Stimulated activated CD4-positive, alpha-beta T cell treated with anti-CD3 and anti-CD28 coated beads, Interleukin-1b, Interleukin-23, amount 100 ng/mL, for 24 hours (primary cell): ENCODE data around the gene AVL9.
"Not testable (repeated sequence)": the region's sequence is repeated elsewhere in the genome, so short reads cannot be mapped to it uniquely, and the experiment has no call there.

Source experiments
- DNase-seq, 4 experiments: peaks; one replicate each; pipeline ENCODE4 v3.0.0-alpha.2; 2020; ENCODE audit warnings: low read depth in 4 of 4, low spot score in 1 of 4

The AVL9 gene

GRCh38 chr7:32495298-32496051 is at the start of gene AVL9:
TSS of gene AVL9 (plus strand) at chr7:32495489. CDS start at chr7:32495710, 221 bp downstream.
- peak; percentile 92 to 99 (median 96) for DNase-seq

- no peak for DNase-seq
Measured at GRCh38 chr7:32447218-32447617, 48.1 kb upstream of the AVL9 start.

GRCh38 chr7:32453341-32454011 is 41.8 kb upstream of the AVL9 start:
- DNase-seq = no peak

GRCh38 chr7:32458025-32458424 is 37.3 kb upstream of the AVL9 start:
- DNase-seq = no peak

- no peak for DNase-seq
Measured at GRCh38 chr7:32459788-32460187, 35.5 kb upstream of the AVL9 start.

- no peak for DNase-seq
Measured at GRCh38 chr7:32461484-32461883, 33.8 kb upstream of the AVL9 start.

GRCh38 chr7:32462451-32462850 is 32.8 kb upstream of the AVL9 start:
- no peak for DNase-seq

GRCh38 chr7:32462977-32463376 is 32.3 kb upstream of the AVL9 start:
- DNase-seq = no peak

GRCh38 chr7:32464641-32465416 is 30.5 kb upstream of the AVL9 start:
- not testable (repeated sequence) for DNase-seq

- DNase-seq = not testable (repeated sequence)
Measured at GRCh38 chr7:32470004-32470403, 25.3 kb upstream of the AVL9 start.

GRCh38 chr7:32470871-32471270 is 24.4 kb upstream of the AVL9 start:
- no peak for DNase-seq

- no peak for DNase-seq
Measured at GRCh38 chr7:32472015-32472414, 23.3 kb upstream of the AVL9 start.

- no peak for DNase-seq
Measured at GRCh38 chr7:32474008-32474407, 21.3 kb upstream of the AVL9 start.

GRCh38 chr7:32476816-32477648 is 18.3 kb upstream of the AVL9 start:
- no peak for DNase-seq

- no peak for DNase-seq
Measured at GRCh38 chr7:32477649-32477980, 17.7 kb upstream of the AVL9 start.

- no peak for DNase-seq
Measured at GRCh38 chr7:32479574-32480200, 15.6 kb upstream of the AVL9 start.

GRCh38 chr7:32481176-32481575 is 14.1 kb upstream of the AVL9 start:
- DNase-seq = no peak

GRCh38 chr7:32481921-32482320 is 13.4 kb upstream of the AVL9 start:
- DNase-seq = no peak

- DNase-seq = no peak
Measured at GRCh38 chr7:32489788-32490126, 5.5 kb upstream of the AVL9 start.

GRCh38 chr7:32490127-32490796 is 5.0 kb upstream of the AVL9 start, which contains the start of gene LSM5:
TSS of gene LSM5 (minus strand) at chr7:32490380. CDS start at chr7:32490365, 15 bp downstream.
- peak; percentile 66 to 82 (median 74) for DNase-seq
